Esophagus muscularis mucosa (tissue), 4 donors: ENCODE results near the gene WNT1. TPM values are rescaled to one million over a fixed set of nuclear protein-coding genes. Genes with fewer than 3 reads are reported as not detected.

ENCODE experiments used
- DNase-seq: peaks from one replicate; pipeline ENCODE4 v3.0.0-alpha.2; 2017; ENCODE audit errors: extremely low spot score
- H3K27ac ChIP-seq, 4 donors: fragments of 200-600 bp; sonication (generic); replicated peaks in 1 of 4; 1 replicate in 3 of 4; 2 replicates in 1 of 4; pipeline ENCODE4 v1.5.1; 2016 to 2019; ENCODE audit warnings: mild to moderate bottlenecking in 1 of 4
- H3K27me3 ChIP-seq, 4 donors: fragments of 200-600 bp; sonication (generic); one replicate each; pipeline versions ENCODE4 v1.5.1 to v1.6.0; 2016 to 2019
- H3K36me3 ChIP-seq, 4 donors: fragments of 200-600 bp; sonication (generic); one replicate each; pipeline ENCODE4 v1.5.1; 2016 to 2019
- H3K4me1 ChIP-seq, 4 donors: fragments of 200-600 bp; sonication (generic); one replicate each; pipeline ENCODE4 v1.5.1; 2016 to 2019
- H3K4me3 ChIP-seq, 4 donors: fragments of 200-600 bp; sonication (generic); 1 replicate in 2 of 4; 2 replicates in 2 of 4; pipeline ENCODE4 v1.5.1; 2016 to 2019; ENCODE audit warnings: mild to moderate bottlenecking in 4 of 4, moderate library complexity in 1 of 4
- H3K9me3 ChIP-seq, 4 donors: fragments of 200-600 bp; sonication (generic); 1 replicate in 3 of 4; 2 replicates in 1 of 4; pipeline ENCODE4 v1.5.1; 2016 to 2019
- CTCF ChIP-seq, 3 experiments: fragments of 200-600 bp in 2 of 3; fragments of 450-650 bp in 1 of 3; sonication (generic) in 2 of 3; IDR thresholded peaks; one replicate each; pipeline ENCODE4 v1.5.1; 2017 to 2019; ENCODE audit warnings: antibody characterized with exemption in 3 of 3, mild to moderate bottlenecking in 2 of 3, moderate library complexity in 1 of 3
- EP300 ChIP-seq: sonication (generic); formaldehyde crosslinking; IDR thresholded peaks from one replicate; pipeline ENCODE4 v1.6.1; 2017; ENCODE audit warnings: antibody characterized with exemption
- POLR2A ChIP-seq: fragments of 450-650 bp; IDR thresholded peaks from one replicate; pipeline ENCODE4 v1.6.1; 2017; ENCODE audit warnings: antibody characterized with exemption, moderate library complexity, mild to moderate bottlenecking, low read depth
- POLR2AphosphoS5 ChIP-seq, 2 donors: sonication (generic); formaldehyde crosslinking; IDR thresholded peaks; one replicate each; pipeline ENCODE4 v1.6.1; 2017; ENCODE audit warnings: antibody characterized with exemption in 2 of 2
- WGBS: methylation state at CpG from one replicate; pipeline ENCODE4 v1.1.5; 2018; 5-methylcytosine and 5-hydroxymethylcytosine counted together
- intact Hi-C: fragments of 100-400 bp; cut with DNase I; formaldehyde crosslinking; loops from one replicate; pipeline ENCODE4 v1.15.1; 2023
- total RNA-seq, 4 donors: library from RNA; depleted of rRNA; stranded (reverse); fragments of >200 nt; gene quantifications; one replicate each; pipeline versions ENCODE4 v1.1.0 to v1.2.1, GENCODE V29; 2016

The WNT1 gene
- total RNA-seq, 4 donors from 2014 or later, result not detected

- no peak overlapping the region for H3K4me3 ChIP-seq
- intact Hi-C loops, result no loop called here
- H3K4me1 ChIP-seq, result no peaks in the 10 kb centered on the region
- 86% methylated on average over 9 of the region's 9 CpGs for WGBS
- H3K36me3 ChIP-seq, result peaks cover 19 to 90% (median 68%) of the 10 kb centered on the region in 4 donors
- no peak overlapping the region for H3K27ac ChIP-seq
- no peaks in the 10 kb centered on the region for H3K27me3 ChIP-seq
- no peak for TF ChIP-seq CTCF (IDR thresholded peaks at IDR 0.05)
- no peaks in the 10 kb centered on the region for H3K9me3 ChIP-seq
- DNase-seq, result no peak
Measured at GRCh38 chr12:48933664-48934311, 44.3 kb upstream of the WNT1 start.

GRCh38 chr12:48934312-48934706 lies 43.8 kb upstream of the WNT1 start:
- Histone ChIP-seq H3K9me3 (no peaks in the 10 kb centered on the region), H3K27me3 (no peaks in the 10 kb centered on the region), H3K4me3 (no peak overlapping the region), H3K4me1 (no peaks in the 10 kb centered on the region), H3K27ac (no peak overlapping the region), H3K36me3 (peaks cover 24 to 93% (median 73%) of the 10 kb centered on the region in 4 donors)
- TF ChIP-seq POLR2A, result no peak
- TF ChIP-seq CTCF (IDR thresholded peaks at IDR 0.05), result no peak
- no peak for TF ChIP-seq EP300
- no peak for TF ChIP-seq POLR2AphosphoS5 (IDR thresholded peaks at IDR 0.05)
- intact Hi-C loops, result no loop called here
- DNase-seq, result no peak
- 100% methylated on average over 1 of the region's 1 CpG for WGBS

- Histone ChIP-seq H3K4me3 (no peak overlapping the region), H3K36me3 (peaks cover 29 to 92% (median 81%) of the 10 kb centered on the region in 4 donors), H3K9me3 (no peaks in the 10 kb centered on the region), H3K27me3 (no peaks in the 10 kb centered on the region), H3K27ac (no peak overlapping the region), H3K4me1 (peaks cover 0 to 4% (median 0%) of the 10 kb centered on the region in 4 donors)
- intact Hi-C loops, result loop anchor here (5.0 kb wide), 1 partner anchor 84 kb away; the partner anchor contains the start of gene DDX23
- TF ChIP-seq CTCF (IDR thresholded peaks at IDR 0.05) (peak; percentile 65 to 97 (median 74)), POLR2A (no peak)
- no peak for DNase-seq
Measured at GRCh38 chr12:48936379-48936979, 41.6 kb upstream of the WNT1 start.

- peaks cover 0 to 4% (median 0%) of the 10 kb centered on the region in 4 donors for H3K4me1 ChIP-seq
- TF ChIP-seq POLR2A (no peak), POLR2AphosphoS5 (IDR thresholded peaks at IDR 0.05) (no peak), CTCF (IDR thresholded peaks at IDR 0.05) (no peak), EP300 (no peak)
- H3K4me3 ChIP-seq, result no peak overlapping the region
- 76% methylated on average over 4 of the region's 6 CpGs for WGBS
- no peaks in the 10 kb centered on the region for H3K9me3 ChIP-seq
- intact Hi-C loops, result loop anchor here (5.0 kb wide), 1 partner anchor 85 kb away; the partner anchor contains the start of gene DDX23
- H3K27ac ChIP-seq, result no peak overlapping the region
- H3K36me3 ChIP-seq, result peaks cover 29 to 91% (median 78%) of the 10 kb centered on the region in 4 donors
- no peak for DNase-seq
- no peaks in the 10 kb centered on the region for H3K27me3 ChIP-seq
Measured at GRCh38 chr12:48937170-48937569, 41.0 kb upstream of the WNT1 start.
